HG03521 (cell line): ENCODE results near the gene MYBPC1.

Experiments used
- ATAC-seq: cut with Tn5 transposase; IDR thresholded peaks from one replicate; pipeline ENCODE4 v1.9.1; 2021; ENCODE audit warnings: mild to moderate bottlenecking, moderate library complexity; ENCODE audit not compliant: unreplicated experiment

Gene MYBPC1

DNA sequence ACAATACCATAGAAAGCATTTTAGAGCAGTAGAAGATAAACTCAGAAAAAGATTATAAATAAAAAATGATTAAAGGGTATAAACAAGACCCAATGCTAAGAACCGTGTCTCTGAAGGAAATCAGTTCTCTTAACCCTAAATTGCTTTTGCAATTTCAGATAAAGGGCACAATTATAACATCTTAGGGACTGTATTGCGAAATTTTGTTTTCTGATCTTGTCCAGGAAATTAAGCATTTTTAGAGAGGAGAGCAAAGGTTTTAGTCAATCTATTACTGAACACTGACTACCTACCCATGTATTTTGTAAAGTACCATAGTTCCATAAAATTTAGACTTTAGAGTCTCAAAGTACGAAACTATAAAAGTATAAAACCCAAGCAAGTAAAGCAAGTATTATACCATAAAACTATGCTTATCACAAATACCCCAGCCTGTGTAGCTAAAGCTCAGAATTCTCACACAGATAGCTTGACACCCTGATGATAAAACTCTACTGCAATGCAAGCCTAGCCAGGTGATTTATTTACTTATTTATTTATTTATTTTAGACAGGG is 95.8 kb downstream of the MYBPC1 start:
- ATAC-seq = no peak

GRCh38 chr12:101691503-101692096 is 96.8 kb downstream of the MYBPC1 start:
- ATAC-seq = no peak

DNA sequence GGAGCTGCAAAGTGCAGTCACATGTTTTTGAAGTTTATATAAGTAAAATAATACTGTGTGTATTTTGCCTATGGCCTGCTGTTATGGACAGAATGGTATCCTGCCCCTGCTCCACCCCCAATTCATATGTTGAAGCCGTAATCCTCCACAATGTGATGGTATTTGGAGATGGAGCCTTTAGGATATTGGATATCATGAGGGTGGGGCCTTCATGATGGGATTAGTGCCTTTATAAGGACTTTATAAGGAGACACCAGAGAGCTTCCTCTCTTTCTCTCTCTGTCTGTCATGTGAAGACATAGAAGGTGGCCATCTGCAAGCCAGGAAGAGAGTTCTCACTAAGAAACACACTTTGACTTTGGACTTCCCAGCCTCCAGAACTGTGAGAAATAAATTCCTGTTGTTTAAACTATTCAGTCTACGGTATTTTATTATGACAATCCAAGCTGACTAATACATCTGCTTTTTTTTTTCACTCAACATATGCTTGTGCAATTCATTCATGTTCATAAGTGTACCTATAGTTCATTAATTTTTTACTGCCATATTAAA is 99.6 kb downstream of the MYBPC1 start:
- no peak for ATAC-seq

GRCh38 chr12:101694986-101695385 is 100.2 kb downstream of the MYBPC1 start:
- ATAC-seq = no peak

GRCh38 chr12:101695706-101696105 is 100.9 kb downstream of the MYBPC1 start:
- no peak for ATAC-seq

DNA sequence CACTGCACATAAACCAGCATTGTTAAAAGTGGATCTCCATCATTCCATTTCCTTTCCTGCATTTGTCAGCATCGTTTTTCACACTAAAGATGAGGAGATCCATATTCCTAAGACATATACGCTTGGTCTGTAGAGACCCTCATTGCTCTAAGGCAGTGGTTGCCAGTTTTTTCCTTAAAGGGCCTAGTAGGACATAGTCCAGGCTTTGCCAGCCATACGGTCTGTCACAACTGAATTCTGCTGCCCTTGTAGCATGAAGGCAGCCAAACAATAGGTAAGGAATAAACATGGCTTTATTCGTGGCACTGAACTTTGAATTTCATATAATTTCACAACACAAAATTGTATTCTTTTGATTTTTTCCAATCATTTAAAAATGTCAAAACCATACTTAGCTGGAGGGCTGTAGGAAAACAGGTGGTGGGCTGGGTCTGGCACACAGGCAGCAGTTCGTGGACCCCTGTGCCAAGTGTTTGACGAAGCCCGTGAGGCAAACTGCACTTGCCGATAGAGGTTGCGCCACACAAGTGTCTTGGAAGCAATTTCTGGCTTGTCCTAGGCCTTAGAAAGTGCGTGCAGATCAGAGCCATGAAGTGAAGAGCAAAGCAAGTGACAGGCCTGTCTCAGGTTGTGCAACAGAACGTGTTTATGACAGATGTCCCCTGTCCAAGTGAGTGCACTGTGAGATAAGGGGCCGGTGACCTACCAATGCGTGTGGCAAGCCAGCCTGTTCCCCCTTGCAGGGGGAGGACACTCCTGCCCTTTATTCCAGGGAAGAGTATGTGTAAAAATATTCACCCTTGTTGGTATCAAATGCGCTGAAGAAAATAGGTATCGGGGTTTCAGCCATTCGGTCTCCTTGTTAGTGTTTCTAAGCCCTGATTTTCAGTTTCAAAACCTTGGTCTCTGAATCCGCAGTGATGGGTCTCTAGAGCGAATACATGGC is 101.8 kb downstream of the MYBPC1 start:
- ATAC-seq = peak; percentile 6

- peak; percentile 59 for ATAC-seq
Observed at GRCh38 chr12:101697197-101697929, 102.6 kb downstream of the MYBPC1 start, which contains the start of gene CHPT1. CHPT1 (plus strand) TSS chr12:101697640; CDS start chr12:101697862, 222 bp downstream.

GRCh38 chr12:101697930-101698799 is 103.4 kb downstream of the MYBPC1 start:
- peak; percentile 19 for ATAC-seq

DNA sequence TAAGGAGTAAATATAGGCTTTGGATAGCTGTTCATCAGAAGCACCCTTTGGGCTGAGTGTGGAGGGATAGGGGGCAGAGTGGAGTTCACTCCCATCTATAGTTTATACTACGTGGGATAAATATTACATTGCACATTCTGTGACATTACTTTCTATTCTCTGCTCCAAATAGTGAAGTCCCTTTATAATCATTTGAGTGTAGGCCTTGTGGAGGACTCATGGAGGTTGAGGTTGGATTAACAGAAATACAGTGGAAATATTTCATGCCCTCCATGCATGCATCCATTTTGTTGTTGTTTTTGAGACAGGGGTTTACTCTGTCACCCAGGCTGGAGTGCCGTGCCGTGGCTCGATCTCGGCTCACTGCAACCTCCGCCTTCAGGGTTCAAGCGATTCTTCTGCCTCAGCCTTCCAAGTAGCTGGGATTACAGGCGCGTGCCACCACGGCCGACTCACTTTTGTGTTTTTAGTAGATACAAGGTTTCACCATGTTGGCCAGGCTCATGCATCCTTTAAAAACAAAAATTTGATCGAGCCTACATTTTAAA is 104.1 kb downstream of the MYBPC1 start:
- no peak for ATAC-seq

DNA sequence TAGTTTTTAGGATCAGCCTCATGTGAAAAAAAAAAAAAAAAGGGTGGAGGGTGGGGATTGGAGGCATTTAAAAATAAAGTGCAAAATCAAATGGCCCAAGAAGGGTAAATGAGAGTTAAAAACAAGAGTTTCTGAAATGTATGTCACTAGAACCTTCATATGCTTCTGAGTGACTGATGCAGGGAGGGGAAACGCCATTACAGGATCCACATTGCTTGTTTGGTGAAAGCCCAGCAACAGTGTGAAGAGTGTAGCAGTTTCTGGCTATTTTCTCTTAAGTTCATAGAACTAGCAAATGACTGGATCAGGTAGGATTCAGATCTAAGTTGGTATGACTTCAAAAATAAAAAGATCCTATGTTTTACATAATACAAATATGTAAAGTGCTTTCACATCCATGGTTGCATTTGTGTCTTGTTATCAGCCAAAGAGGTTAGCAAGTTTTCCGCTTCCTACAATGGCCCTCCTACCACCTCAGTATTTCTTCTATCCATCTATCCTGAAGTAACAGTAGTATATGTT is 105.6 kb downstream of the MYBPC1 start:
- no peak for ATAC-seq

DNA sequence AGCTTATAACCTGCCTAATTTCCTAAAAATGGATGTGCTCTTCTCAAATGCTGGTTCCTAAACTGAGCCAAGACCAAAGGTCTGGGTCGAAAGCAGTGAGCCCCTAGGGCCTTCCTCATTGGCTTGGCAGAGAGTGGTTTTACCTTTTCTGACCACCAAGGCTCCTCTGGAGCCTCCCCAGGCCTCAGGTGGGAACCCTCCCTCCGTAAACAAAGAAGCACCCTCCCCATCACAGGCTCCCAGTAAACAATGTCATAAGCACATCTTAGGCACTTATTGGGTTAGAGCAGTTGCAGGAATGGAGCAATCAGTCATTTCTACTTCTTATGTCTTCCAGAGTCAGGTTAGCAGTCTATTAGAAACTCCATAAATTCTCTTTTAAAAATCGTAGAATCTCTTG is 108.7 kb downstream of the MYBPC1 start:
- ATAC-seq = no peak

- ATAC-seq = no peak
Observed at GRCh38 chr12:101706403-101706802, 111.6 kb downstream of the MYBPC1 start.

GRCh38 chr12:101707131-101707782 is 112.5 kb downstream of the MYBPC1 start:
- ATAC-seq = no peak

DNA sequence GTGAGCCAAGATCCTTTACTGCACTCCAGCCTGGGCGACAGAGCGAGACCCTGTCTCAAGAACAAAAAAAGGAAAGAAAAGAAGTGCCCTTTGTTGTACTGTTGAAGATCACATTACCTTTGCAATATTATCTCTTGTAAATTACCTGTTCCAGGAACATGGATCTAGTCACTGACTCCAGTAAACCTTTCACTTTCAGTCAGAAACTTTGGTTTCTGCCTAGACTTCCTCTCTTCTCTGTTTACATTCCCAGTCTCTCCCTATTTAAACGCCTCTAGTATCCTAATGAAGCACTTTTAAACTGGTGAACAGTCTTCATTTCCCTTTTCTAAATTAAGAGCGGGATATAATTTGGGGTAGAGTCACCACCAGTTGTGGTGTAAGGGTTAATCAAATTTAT is 115.5 kb downstream of the MYBPC1 start:
- ATAC-seq = no peak

DNA sequence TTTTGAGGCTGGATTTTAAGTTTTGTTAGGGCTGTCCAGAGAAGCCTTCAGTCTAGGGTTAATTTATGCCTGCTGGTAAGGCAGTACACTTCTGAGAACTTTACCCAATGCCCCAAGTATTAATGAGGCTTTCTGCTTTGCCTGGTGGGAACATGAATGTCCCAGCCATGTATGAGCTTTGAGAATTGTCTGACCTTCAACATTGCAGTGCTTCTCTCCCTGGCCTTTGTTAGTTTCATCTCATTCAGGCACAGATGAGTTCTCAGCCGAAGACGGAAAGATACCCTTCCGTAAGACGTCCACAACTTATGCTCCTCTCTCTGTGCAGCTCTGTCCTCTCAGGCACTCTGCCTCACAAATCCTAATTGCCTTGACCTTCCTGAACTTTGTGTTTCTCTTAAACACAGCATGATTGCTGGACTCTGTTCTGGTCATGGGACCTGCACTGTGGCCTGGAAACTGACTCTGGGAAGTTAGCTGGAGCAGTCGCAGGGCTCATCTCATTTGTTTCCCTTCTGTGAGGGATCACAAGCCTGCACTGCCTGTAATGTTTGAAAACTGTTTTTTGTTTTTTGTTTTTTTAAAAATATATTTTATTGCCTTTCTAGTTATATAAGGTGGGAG is 118.4 kb downstream of the MYBPC1 start:
- ATAC-seq = no peak

DNA sequence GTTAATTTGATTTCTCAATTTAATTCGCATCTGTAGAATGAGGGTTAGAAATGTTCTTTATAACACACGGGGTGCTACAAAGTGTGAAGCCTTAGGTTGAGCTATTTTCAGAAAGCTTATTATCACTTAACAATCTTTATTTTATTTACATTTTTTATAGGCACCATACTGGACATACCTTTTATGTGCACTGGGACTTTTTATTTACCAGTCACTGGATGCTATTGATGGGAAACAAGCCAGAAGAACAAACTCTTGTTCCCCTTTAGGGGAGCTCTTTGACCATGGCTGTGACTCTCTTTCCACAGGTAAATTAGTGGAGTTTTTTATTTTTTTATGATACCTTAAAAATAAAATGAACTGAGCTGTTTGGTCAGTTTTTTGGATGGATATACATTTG is 119.2 kb downstream of the MYBPC1 start:
- ATAC-seq = no peak

- no peak for ATAC-seq
Observed at GRCh38 chr12:101714877-101715444, 120.2 kb downstream of the MYBPC1 start.

GRCh38 chr12:101719566-101719965 is 124.8 kb downstream of the MYBPC1 start:
- no peak for ATAC-seq
